ENCODE data around the gene ATG2A.

The ATG2A gene

DNA sequence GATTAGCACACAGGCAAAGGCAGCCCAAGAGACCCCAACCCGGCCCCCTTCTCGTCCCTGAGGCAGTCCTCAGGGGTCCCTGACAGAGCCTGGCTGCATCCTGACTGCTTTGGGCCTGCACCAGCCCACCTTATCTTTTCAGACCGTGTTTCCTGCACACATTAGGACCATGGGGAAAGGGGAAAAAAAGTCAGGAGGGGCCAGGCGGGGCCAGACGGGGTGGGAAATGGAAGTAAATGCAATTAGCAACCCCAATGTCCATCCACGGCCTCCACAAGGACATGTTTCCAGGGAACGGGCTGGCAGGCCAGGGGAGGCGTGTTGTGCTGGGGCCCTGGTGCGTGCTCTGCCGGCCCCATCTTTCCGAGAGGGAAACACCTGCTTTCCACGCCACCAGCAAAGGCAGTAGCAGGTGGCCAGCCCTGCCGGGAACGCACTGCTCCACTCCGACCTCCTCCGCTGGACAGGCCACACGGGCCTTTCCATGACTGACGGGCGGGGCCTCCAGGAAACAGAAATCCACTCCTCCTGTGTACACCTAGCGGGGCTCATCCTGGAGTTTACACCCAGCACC lies 46.0 kb downstream of the ATG2A start:
- Histone ChIP-seq H3K27me3 (no peaks in the 10 kb centered on the region), H3K27ac (peak overlapping the region; percentile 91 to 97), H3K4me1 (peaks cover 9 to 100% (median 93%) of the 10 kb centered on the region in 4 donors), H3K36me3 (peaks cover 13 to 50% (median 26%) of the 10 kb centered on the region in 3 donors), H3K9me3 (no peaks in the 10 kb centered on the region), H3K4me3 (peak overlapping the region; percentile 23 to 24)
- no peak for TF ChIP-seq CTCF (IDR thresholded peaks at IDR 0.05)
- intact Hi-C loops (cut with DNase I; ENCODE audit: low total_unique reads): no loop called here
- DNase-seq: no peak

DNA sequence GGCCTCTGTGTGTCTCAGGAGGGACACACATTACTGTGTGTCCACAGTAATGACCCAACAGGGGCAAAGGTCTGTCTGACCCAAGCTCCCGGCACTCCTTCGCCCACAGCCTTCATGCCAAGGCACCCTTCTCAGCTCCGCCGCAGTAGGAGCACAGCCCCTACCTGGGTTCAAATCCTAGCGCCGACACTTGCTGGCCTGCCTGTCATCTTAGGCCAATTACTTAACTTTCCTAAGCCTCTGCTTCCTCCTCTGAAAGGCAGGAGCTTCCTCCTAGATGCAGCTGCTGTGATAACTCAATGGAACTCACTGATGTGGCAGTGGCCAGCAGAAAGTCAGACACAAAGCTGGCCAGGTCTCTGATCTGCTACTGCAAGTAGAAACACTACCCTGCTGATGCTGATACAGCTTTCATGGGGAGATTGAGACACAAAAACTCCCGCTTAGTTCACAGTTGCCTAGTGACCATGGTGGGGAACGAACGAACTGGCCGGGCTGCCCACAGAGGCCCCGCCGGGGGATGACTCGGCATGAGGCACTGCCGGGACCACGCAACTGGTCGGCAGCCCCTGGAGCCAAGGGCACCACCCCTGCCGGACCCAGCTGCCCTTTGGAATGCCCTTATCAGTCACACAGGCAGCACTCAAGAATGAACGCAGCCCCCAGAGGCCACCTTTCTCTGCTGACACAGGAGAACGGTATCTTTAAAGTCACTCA lies 46.7 kb downstream of the ATG2A start:
- peaks cover 9 to 100% (median 93%) of the 10 kb centered on the region in 4 donors for H3K4me1 ChIP-seq
- H3K27ac ChIP-seq: peak overlapping the region; percentile 91 to 97
- DNase-seq: peak; percentile 66 to 87
- H3K27me3 ChIP-seq: no peaks in the 10 kb centered on the region
- intact Hi-C loops (cut with DNase I; ENCODE audit: low total_unique reads): no loop called here
- peaks cover 13 to 50% (median 26%) of the 10 kb centered on the region in 3 donors for H3K36me3 ChIP-seq
- H3K9me3 ChIP-seq: no peaks in the 10 kb centered on the region
- H3K4me3 ChIP-seq: peak overlapping the region; percentile 23 to 24
- no peak for TF ChIP-seq CTCF (IDR thresholded peaks at IDR 0.05)

DNA sequence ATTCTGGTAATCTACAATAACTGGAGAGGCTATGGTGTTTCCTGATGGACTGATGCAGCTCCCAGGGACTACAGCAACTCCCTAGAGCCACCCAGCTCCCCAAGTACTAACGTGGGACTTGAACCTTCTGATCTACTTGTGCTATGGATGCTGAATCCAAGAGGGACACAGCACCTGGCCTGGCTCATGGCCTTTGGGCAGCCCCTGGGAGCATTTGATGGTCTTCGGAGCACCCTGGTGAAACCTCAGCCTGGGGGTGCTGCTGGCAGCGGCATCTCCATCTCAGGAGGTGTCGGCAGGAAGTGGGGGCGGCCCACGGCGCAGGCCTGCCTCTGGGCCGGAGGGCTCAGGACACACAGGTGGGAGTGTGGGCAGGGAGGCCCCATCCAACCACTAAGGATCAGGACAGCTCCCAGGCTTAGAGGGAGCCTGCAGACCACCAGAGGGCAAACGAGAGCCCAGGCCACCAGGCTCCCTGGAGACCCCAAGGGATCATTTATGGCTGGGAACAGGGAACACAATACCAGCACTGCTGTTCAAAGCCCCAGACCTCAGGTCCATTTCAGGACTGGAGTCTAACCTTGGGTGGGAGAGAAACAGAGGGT lies 47.3 kb downstream of the ATG2A start:
- DNase-seq: no peak
- intact Hi-C loops (cut with DNase I; ENCODE audit: low total_unique reads): no loop called here
- peaks cover 13 to 47% (median 26%) of the 10 kb centered on the region in 3 donors for H3K36me3 ChIP-seq
- peak overlapping the region; percentile 91 to 97 for H3K27ac ChIP-seq
- TF ChIP-seq CTCF (IDR thresholded peaks at IDR 0.05): peak; percentile 15 to 35
- H3K4me1 ChIP-seq: peaks cover 9 to 100% (median 93%) of the 10 kb centered on the region in 4 donors
- H3K27me3 ChIP-seq: no peaks in the 10 kb centered on the region
- peak overlapping the region; percentile 23 to 24 for H3K4me3 ChIP-seq
- H3K9me3 ChIP-seq: no peaks in the 10 kb centered on the region

DNA sequence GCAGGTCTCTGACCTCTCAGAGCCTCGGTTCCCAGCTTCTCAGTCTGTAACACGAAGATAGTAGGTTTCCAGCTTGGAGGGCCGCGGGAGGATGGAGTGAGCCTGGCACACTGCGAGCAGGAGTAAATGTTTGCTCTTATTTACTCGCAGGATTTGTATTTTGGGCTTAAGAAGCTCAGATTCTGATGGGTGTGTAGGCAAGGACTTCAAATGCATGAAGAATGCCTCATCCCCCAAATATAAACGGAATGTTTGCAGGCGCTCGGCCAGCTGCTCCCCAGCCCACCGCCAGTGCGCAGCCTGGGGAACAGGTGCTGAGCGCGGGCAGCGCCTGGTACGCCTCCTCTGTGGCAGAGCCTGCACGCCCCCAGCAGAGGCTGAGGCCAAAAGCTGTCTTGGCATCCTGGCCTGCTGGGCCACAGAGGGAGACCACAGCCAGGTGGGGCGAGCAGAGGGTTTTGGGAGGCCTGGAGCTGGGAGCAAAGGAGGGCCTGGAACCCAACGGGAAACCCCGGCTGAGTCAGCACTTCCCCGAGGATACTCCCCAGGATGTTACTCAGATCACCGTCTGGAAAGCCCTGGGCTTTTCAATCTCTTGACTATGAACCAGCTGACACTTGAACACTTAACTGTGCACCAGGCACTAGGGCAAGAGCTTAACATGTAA lies 48.0 kb downstream of the ATG2A start:
- H3K4me1 ChIP-seq: peaks cover 9 to 99% (median 93%) of the 10 kb centered on the region in 4 donors

More for the DNA sequence above, 48.0 kb downstream of the ATG2A start:
- intact Hi-C loops (cut with DNase I; ENCODE audit: low total_unique reads): no loop called here
- Histone ChIP-seq H3K27me3 (no peaks in the 10 kb centered on the region), H3K27ac (peak overlapping the region; percentile 91 to 97), H3K4me3 (peak overlapping the region; percentile 6 to 8), H3K9me3 (no peaks in the 10 kb centered on the region), H3K36me3 (peaks cover 13 to 41% (median 23%) of the 10 kb centered on the region in 3 donors)
- peak in 1 of 2 donors; percentile 65 for DNase-seq
- no peak for TF ChIP-seq CTCF (IDR thresholded peaks at IDR 0.05)
